ENCODE measurements around the gene DSN1.

Gene DSN1

DNA sequence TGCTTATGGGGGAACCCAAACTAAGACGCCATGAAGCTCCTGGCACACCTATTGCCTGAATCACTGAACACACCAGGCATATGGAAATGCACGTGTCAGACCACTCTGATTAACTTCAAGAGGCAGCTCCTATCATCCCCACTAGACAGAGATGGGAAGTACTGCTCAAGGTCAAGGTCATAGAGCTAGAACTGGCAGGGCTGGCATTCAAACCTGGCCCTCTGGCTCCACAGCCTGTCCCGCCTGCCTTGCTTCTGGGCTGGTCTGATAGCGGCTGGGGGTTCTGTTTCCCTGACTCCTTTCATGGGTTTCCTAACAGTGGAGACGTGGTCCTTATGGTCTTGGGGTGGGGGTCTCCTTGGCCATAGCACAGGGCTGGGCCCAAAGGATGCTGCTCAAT is 22.6 kb upstream of the DSN1 start:
- DNase-seq (ENCODE audit: low read depth in 3 of 3, low spot score in 1 of 3), result no peak

DNA sequence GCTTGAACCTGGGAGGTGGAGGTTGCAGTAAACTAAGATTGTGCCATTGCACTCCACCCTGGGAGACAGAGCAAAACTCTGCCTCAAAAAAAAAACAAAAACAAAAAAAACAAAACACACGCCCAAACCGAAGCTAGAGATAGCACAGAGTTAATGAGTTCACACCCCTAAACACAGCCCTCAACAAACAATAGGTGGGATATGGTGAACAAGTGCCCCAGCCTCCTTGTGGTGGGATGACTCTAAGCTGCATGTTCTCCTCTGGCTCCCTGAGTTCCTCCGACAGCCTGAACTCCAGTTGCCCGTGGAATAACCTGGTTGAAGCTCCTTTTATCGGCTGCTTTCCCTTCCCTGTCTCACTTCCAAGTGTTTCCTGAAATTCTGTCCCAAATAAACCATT is 22.1 kb upstream of the DSN1 start:
- no peak for DNase-seq (ENCODE audit: low read depth in 3 of 3, low spot score in 1 of 3)

DNA sequence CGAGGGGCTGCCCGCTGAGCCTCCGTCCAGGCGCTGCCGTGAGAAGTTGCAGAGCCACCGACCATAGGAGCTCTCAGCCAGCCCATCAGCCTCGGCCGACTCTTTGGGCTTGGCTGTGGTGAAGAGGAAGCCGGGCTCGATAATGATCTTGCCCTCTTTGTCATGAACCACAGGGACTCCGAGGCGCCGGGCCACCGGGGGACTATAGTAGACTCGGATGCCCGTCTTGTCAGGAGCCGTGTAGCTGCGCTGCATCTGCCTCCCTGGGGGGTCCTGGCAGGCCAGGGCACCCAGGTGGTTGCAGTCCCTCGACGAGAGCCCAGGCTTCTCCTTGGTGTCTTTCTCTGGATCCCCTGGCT is 20.5 kb upstream of the DSN1 start:
- no peak for DNase-seq (ENCODE audit: low read depth in 3 of 3, low spot score in 1 of 3)

DNA sequence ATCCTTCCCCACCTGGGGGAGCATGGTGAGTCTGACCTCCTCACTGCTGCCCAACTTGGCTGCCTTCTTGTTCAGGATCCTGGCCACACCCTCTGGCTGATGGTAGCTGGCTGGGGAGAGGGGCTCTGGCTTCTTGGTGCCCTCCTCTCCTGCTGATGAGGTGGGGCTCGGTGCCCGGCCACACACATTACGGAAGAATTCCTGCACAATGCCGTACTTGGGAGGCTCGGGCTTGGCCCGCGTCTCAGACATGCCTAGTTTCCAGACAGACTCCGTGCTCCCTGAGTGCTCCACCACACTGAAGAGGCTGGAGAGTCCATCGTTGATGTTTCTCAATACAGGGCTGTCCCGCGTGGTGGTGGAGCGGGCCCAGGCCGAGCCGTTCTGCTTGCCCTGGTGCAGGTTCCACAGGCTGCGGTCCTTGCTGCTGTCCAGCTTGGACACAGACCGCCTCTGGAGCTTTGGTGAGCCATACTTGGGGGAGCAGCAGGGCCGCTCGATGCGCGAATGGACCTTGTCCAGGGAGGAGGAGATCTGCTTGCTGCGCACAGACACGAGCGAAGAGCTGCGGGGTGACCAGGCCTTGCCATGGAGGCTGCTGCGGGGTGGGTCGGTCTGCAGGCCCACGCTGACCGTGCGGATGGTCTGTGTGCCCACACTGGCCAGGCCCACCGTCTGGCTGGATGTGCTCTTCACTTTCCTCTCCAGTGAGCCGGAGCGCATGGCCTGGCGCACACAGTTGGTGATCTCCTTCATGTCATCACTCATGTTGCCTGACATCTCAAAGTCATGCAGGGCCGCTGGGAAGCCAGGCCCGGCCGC is 19.9 kb upstream of the DSN1 start:
- DNase-seq (ENCODE audit: low read depth in 3 of 3, low spot score in 1 of 3), result no peak

DNA sequence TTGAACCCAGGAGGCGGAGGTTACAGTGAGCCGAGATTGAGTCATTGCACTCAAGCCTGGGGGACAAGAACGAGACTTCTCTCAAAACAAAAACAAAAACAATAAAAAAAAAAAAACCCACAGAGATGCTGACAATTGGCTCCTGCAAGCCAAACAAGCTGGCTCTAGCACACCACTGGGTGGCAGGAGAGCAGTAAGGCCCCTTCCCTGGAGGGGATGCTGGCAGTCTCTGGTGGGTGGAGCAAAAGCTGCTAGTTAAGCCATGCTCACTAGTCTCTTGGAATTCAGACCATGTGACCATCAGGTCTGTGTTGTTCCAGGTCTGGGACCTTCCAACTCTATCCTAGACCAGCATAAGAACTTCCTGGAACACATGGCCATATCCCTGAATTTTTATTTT is 18.9 kb upstream of the DSN1 start:
- DNase-seq (ENCODE audit: low read depth in 3 of 3, low spot score in 1 of 3), result no peak

DNA sequence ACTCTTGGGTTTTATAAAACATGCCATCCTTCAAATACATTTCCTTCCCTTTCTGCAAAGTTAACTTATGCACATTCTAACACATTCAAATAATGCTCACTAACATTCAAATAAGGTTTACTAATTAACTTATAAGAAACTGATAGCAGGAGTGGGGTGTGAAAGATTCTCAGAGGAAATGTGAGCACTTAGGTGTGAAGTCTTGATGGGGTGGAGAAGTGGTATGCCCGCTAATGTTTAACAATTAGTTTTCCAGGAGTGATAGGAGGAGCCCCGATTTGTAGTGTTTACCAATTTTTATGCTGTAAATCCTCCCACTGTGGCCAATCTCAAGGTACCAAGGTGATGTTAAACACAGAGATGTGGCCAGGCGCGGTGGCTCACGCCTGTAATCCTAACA is 18.3 kb upstream of the DSN1 start:
- no peak for DNase-seq (ENCODE audit: low read depth in 3 of 3, low spot score in 1 of 3)

DNA sequence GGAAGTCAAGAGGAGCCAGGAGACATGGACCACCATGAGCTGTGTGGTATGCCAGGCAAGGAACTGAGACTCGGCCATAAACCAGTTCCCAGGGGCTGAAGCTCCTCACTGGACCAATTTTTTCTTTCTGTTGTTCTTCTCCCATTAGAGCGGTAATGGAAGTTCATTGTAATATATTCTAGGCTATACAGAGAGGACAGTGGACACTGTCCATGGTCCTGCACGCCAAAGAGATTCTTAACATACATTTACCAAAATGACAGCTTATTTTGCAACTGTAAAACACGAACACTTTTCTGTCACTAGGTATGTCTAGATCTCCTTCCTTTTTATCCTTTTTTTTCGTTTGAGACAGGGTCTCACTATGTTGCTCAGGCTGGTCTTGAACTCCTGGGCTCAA is 13.1 kb upstream of the DSN1 start:
- no peak for DNase-seq (ENCODE audit: low read depth in 3 of 3, low spot score in 1 of 3)

DNA sequence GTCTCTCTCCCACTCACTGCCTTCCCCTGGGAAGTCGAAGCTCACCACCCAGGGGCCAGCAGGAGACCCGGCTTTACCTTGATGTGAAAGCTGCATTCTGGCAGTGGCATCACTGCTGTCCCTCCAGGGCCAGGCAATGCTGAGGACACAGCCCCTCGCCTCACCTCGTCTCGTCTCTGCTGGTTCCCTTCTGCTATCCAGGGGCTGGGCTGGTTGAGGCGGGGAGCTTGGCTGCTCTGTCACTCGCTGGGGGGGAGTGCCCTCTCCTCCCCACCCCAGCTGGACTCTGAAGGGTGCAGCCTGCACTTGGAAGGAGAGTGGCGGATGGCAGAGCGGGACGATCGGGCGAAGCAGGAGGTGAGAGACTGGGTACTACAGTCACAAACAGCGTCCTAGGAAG is 12.7 kb upstream of the DSN1 start:
- DNase-seq (ENCODE audit: low read depth in 3 of 3, low spot score in 1 of 3), result no peak

DNA sequence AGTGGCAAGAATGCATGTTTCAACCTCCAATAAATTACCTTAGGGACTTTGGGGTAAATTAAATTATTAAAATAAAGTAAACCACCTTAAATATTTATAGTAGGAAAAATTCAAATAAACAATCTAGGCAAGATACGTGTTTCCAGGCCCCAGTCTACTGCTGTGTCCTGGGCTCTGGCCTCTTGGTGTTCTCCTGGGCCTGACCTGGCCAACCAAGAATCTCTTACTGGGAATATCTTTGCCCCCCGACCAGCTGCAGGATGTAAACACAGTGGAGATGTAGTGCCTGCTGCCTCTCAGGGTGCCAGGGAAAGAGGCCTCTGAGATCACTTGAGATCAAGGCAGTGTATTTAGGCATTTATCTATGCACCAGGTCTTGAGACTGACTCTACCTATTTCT is 11.7 kb upstream of the DSN1 start:
- DNase-seq (ENCODE audit: low read depth in 3 of 3, low spot score in 1 of 3), result no peak

DNA sequence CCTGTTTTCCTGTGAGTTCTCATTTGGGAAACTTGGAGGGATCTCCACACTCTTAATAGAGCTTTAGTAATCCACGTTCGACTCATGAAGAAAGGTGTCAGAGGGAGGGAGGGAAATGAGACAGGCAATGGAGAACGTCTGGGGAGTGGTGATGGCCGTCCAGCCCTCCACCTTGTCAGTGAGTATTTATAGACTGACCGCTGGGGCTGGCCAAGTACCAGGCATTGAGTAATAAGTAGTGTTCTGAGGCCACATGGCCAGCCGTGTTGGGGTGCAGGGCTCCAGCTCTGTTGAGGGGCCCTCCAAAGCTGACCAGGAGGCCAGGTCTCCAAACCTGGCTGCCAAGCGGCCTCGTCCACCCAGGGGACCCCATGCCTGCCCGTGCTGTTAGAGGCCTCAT is 11.3 kb upstream of the DSN1 start:
- DNase-seq (ENCODE audit: low read depth in 3 of 3, low spot score in 1 of 3), result no peak

DNA sequence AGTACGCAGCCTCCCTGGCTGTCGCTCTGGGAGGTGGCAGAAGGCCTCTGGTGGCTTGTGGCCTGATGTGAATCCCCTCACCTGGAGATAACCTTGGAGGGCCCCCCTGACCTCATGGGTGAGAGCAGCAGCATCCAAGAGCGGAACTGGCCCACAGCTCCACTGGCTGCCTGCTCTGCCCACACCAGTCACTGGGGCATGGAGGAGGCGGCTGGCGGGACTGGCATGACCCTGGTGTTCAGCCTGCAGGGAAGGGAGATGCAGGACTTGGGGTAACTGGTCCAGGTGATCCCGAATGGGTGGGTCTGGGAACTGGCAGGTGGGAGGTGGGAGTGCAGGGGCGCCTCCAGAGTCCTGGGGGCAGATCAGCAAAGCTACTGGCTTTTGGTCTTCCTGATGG is 10.6 kb upstream of the DSN1 start:
- no peak for DNase-seq (ENCODE audit: low read depth in 3 of 3, low spot score in 1 of 3)

DNA sequence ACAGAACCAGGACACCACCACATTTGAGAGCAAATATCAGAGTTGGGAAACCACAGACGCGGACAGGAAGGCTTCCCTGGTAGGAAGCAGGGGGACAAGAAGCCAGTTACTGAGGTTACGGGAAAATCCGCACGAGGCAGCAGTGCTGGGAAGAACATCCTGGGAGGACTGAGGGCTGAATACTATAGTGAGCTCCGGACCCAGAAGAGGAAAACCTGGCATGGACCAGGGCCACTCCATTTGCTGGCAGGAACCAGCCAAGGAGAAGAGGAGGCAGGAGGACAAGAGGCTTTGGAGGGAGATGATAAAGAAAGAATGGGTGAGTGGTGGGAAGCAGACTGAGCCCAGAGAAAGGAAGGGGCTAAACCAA is 6.1 kb upstream of the DSN1 start:
- no peak for DNase-seq (ENCODE audit: low read depth in 3 of 3, low spot score in 1 of 3)

DNA sequence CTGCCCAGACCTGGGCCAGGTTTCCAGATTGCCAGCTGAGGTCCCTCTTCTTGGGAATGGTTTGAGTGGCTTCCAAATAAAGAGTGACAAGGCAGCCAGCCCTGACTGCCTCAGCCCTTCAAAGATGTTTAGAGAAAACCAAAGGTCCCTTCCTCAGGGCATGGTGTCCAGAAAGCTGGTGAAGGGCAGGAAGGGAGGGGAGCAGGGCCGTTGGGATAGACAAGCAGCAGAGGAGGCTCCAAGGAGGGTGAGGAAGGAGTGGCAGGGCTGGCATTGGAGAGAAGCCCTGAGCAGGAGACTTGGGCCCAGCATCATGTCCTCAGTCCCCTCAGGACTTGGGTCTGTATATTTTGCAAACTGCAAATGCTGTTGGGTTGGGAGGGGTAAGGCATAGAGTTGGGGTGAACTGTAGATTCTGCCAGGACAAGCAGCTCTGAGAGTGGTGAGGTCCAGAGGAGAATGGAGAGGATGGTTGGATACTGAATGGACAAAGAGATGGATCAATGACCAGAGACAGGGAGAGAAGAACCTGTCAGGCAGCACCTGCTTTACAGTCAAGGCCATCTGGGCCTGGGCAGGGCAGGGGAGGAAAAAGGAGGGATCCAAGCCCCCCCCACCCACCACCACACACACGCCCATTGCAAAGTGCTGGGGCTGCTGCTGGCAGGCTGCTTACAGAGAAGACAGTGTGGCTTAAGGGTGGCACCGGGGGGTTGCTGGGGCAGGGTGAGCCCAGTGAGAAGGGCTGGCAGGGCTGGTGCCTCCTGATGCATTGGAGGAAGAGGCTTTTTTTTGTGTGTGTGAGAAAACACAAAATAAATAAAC is 5.5 kb upstream of the DSN1 start:
- no peak for DNase-seq (ENCODE audit: low read depth in 3 of 3, low spot score in 1 of 3)

DNA sequence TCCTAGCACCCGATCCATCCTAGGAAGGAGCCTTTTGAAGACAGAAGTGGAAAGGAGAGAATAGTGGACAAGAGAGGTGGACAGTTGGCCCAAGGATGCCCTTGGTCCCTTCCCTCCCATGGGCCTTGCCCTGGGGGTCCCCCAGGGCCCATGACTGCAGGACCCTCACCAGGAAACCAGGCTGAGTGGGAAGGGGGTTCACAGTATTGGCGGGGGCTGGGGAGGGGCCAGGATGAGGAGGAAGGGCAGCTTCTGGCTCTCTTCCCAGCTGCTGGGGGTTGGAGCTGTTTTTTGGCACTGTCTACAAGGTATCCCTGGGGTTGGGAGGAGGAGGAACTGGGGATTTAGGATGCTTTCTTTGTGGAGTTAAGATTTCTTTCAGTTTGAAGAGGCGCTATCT is 4.0 kb upstream of the DSN1 start:
- DNase-seq (ENCODE audit: low read depth in 3 of 3, low spot score in 1 of 3), result no peak

DNA sequence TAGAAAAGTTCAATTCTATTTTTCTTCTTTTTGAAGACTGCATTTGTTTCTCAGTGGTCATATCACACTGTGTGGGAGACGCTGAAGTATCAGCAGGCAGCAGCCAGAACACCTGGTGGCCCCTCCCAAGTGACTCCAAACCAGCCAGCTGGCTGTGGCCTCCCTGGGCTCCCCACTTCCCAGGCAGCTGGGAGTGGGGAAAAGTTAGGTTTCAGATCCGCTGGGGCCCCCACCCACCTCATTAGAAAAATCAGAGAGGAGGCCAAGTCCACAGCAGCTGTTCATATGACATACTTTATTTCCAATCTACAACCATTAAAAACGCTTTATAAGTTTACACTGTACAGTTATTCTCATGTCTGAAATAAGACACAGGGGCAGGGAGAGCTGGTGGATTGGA is 3.6 kb upstream of the DSN1 start:
- no peak for DNase-seq (ENCODE audit: low read depth in 3 of 3, low spot score in 1 of 3)

DNA sequence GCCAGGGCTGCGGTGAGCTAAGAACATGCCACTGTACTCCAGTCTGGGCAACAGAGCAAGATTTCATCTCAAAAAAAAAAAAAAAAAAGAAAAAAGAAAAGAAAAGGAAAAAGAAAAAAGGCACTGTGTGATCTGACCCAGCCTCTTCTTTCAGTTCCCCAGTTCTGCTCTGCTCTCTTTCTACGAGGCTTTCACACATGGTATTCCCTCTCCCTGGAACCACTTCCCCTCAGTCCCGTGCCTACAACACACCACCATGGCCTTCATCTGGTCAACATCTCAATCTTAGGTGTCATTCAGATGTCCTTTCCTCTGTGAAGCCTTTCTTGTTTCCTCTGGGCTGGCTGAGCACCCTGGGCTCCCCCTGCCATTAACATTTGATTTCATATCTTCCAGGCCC is 2.3 kb upstream of the DSN1 start:
- DNase-seq (ENCODE audit: low read depth in 3 of 3, low spot score in 1 of 3), result no peak

DNA sequence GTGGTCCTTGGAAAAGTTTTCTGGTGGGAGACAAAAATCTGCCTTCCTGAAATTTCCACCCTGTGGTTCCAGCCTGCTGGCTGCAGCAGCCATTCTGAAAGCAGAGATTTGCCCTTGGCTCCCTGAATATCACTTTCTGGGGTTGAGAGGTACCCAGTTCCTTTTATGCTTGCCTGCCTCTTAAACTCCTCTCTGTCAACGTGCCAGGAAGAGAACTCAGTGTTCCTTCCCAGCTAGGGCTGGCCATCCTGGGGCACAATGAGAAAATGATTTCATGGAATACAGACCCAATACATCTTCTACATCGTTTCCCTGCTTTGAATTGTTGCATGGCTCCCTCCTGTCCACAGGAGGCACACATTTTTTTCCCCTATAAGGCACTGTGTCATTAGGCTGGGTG is 1.6 kb upstream of the DSN1 start:
- DNase-seq (ENCODE audit: low read depth in 3 of 3, low spot score in 1 of 3), result no peak

DNA sequence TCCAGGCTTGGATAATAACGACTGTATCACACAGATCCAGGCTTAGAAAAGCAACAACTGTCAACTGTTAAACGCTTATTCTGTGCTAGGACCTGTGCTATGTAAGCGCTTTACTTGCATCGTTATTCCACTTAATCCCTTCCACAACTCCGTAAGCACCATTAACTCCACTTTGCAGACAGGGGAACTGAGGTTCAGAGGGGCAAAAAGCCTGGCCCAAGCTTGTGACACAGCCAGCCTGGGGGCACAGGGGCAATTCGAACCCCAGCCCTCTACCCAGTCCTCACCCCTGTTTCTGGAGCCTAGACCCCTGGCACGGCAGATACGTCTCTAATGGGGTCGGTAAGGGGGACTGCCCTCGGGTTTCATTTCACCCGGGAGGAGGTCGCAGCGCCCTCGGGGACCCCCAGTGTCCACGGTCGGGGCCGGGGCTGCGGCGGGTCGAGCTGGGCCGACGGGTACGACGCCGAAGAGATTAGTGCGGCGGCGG is 411 bp downstream of the DSN1 start:
- no peak for DNase-seq (ENCODE audit: low read depth in 3 of 3, low spot score in 1 of 3)

DNA sequence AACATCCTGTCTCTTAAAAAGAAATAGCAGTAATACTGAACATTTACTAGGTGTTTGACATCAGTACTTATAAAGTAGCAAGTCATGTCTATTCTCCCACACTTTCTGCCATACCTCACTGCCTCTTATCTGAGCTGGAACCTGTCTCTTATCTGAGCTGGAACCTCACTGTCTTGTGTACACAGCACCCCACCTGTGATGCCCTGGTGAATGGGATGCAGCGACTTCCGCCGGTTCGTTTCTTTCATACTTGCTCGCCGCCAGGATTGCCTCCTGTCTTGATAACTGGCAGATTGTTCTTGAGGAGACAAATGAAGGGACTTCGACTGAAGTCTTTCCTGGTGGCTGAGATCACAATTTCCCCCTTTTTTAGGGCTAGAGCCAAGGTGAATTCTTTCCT is 2.9 kb downstream of the DSN1 start:
- no peak for DNase-seq (ENCODE audit: low read depth in 3 of 3, low spot score in 1 of 3)

DNA sequence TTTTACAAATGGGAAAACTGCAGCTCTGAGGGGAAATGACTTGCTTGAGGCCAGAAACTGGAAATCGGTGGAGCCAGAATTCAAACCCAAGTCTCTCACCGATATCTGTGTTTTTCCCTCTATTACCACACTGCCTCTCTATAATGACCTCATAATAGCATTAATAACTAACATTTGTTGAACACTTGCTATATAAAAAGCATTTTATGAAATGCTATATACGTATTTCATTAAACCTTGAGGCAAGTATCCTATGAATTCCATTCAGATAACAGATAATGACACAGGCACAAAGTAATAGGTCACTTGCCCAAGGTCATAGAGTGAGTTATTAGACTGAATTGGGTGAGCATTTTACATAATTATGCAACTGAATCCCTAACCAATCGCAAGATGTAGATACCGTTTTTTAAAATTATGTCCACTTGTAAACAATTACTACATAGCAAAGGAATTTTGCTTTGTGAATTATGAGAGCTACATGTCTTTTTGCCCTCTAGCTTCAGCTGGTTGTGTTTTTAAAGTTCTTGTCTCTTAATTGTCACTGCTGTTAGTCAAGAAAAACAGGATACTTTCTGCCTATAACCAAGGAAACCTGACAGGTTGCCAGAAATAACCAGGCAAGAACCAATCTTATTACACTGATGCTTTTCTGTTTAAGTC is 4.7 kb downstream of the DSN1 start:
- DNase-seq (ENCODE audit: low read depth in 3 of 3, low spot score in 1 of 3), result no peak

DNA sequence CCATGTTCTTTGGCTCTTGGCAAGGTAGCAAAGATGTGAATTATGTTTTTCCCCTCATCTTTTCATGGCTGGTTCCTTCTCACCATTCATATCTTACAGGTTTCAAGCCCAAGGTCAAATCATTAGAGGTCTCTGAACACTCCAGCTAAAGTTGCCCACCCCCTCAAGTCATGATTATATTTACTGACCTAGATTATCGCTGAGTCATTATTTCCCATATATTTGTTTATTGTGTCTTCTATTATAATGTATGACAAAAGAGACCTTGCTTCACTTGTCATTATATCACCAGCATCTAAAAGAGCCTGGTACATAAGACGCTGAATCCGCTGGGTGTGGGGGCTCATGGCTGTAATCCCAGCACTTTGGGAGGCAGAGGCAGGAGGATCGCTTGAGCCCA is 12.4 kb downstream of the DSN1 start:
- no peak for DNase-seq (ENCODE audit: low read depth in 3 of 3, low spot score in 1 of 3)

DNA sequence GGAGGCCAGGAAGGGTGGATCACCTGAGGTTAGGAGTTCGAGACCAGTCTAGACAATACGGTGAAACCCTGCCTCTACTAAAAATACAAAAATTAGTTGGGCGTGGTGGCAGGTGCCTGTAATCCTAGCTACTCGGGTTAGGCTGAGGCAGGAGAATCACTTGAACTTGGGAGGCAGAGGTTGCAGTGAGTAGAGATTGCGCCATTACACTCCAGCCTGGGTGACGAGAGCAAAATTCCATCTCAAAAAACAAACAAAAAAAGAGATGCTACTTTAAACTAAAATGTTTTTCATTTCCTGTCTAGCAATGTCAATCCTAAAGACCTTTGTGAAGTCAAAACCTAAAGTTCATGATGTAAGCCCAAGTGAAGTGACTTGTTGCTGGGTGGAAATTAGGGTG is 12.9 kb downstream of the DSN1 start:
- no peak for DNase-seq (ENCODE audit: low read depth in 3 of 3, low spot score in 1 of 3)
